Umbilical cord (tissue), 2 donors: ENCODE data around the gene KDF1. TPM values are rescaled to one million over a fixed set of nuclear protein-coding genes. Genes with fewer than 3 reads are reported as not detected.
"Not testable (repeated sequence)": the region's sequence is repeated elsewhere in the genome, so short reads cannot be mapped to it uniquely, and the experiment has no call there.

Source experiments
- DNase-seq: peaks from one replicate; pipeline ENCODE4 v3.0.0-alpha.2; 2015; ENCODE audit warnings: low spot score
- total RNA-seq: library from RNA; depleted of rRNA; stranded (reverse); fragments of >200 nt; gene quantifications from one replicate; pipeline ENCODE4 v1.2.3, GENCODE V29; 2014; ENCODE audit warnings: low replicate concordance; ENCODE audit not compliant: insufficient read depth

KDF1 gene
- total RNA-seq, 1 donor from 2014 or later = 3.1 TPM

DNA sequence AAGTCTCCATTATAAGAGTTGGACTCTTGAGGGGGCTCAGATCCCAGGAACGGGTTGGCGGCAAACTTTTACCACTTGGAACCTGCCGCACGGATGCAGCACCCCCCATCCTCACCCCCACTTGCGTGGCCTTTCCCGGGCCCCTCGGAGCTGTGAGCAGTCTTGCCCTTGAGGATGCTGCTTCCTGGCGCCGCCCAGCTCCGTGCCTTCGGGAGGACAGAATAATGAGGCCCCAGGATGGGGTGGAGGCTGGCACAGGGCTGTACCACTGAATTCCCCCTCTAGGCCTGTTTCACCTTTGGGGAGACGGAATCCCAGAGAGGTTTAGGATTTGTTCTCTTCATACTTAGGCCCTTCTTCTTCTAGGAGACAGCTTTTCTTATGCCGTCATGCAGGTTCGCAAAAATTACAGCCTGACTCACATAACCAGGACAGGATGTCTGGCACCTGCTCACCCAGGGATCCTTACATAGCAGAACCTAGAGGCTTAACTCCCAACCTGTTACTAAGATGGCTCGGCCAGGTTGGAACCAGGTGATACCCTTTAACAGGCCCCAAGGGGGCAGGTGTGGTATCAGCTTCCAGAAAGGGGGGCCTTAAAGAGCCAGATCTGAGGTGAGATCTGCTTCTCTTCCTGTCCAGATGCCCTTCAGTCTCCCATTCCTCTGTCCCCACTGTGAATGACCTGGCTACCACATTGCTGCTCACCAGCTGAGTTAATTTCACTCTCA, 34.7 kb upstream of the KDF1 start:
- DNase-seq = peak; percentile 35

DNA sequence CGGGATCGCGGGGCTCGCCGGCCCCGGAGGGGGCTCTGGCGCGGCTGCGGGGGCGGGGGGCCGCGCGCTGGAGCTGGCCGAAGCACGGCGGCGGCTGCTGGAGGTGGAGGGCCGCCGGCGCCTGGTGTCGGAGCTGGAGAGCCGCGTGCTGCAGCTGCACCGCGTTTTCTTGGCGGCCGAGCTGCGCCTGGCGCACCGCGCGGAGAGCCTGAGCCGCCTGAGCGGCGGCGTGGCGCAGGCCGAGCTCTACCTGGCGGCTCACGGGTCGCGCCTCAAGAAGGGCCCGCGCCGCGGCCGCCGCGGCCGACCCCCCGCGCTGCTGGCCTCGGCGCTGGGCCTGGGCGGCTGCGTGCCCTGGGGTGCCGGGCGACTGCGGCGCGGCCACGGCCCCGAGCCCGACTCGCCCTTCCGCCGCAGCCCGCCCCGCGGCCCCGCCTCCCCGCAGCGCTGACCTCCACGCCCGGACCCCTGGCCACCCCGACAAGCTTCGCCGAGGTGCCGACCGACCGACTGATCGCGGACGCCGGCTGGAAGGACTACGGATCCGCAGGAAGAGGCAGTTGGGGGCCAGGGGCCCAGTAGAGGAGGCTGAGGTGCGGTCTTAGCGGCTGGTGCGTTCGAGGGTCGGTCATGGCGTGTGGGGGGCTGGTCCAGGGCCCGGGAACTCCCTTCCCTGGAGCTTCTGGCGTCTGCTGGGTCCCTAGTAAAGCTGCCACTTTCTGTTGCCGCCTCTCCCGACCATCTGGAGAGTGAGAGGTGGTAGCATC, 33.9 kb upstream of the KDF1 start:
- no peak for DNase-seq

DNA sequence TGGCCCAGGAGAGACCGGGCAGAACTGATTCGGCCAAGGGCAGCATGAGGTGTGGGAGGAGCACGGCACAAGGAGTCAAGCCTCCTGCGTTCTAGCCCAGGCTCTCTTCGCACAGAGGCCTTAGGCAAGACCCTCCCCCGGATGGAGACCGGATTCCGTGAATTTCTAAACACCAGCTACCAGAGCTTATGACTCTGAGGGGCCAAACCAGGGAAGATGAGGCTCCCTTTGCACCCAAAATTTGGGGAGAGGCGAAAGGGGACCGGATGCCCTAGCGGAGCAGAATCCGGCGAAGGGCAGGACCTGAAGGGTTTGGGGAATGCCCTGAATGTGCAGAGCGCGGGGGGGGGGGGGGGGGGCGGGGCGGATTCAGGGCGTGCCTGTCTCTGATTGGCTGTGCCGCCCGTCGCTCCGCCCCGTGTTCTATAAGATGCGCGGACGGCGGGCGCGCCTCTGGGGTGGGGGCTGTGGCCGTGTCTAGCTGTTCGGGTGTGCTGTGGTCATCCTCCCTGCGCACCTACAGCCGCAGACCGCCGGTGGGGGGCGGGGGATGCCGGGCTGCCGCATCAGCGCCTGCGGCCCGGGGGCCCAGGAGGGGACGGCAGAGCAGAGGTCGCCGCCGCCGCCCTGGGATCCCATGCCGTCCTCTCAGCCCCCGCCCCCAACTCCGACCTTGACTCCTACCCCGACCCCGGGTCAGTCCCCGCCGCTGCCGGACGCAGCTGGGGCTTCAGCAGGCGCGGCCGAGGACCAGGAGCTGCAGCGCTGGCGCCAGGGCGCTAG, 33.2 kb upstream of the KDF1 start, which contains the start of gene TRNP1:
Gene TRNP1 (plus strand): TSS at position 456 of the 783 bp plus-strand sequence. CDS start 95 bp downstream, at position 551.
- DNase-seq = peak; percentile 78

DNA sequence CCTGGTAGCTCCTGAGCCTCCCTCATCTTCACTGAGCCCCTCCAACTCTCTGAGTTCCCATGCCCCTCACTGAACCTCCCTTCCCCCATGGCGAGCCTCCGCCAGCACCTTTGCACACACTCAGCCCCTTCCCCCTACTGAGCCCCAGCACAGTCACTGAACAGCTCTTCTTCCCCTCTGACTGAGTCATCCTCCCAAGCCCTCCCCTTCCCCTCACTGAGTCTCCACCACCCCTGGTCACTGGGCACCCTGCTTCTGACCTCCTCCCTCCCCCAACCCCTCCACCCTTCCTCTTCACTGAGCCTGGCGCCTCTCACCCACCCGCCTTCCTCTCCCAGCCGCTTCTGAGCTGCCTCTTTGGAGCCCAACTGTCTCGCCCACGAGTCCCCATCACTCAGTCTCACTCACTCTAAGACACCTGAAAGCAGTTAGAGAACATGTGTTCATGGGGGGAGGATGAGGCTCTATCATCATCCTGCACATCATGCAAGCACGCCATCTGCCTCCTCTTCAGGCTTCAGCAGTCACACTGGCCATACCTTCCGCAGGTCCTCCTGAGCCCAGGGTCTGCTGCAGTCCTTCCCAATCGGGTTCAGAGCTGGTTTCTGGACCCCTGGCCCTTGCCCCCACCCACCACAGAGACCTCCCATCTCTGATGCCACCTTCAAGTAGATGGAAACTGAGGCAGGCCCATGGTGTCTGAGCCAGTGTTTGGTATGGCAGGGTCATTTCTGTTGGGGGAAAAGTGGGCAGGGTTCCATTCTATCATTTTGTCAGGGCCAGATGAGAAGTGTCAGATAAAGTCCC, 31.2 kb upstream of the KDF1 start:
- DNase-seq = no peak

DNA sequence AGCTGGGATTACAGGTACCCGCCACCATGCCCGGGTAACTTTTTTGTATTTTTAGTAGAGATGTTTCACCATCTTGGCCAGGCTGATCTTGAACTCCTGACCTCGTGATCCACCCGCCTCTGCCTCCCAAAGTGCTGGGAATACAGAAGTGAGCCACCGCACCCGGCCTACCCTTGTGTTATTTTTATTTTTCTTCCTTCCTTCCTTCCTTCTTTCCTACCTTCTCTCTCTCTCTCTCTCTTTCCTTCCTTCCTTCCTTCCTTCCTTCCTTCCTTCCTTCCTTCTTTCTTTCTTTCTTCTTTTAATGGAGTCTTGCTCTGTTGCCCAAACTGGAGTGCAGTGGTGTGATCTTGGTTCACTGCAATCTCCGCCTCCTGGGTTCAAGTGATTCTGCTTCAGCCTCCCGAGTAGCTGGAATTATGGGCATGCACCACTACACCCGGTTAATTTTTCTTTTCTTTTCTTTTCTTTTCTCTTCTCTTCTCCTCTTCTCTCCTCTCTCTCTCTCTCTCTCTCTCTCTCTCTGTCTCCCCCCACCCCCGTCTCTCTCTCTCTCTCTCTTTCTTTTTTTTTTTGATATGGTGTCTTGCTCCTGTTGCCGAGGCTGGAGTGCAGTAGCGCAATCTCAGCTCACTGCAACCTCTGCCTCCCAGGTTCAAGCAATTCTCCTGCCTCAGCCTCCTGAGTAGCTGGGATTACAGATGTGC, 29.3 kb upstream of the KDF1 start:
- not testable (repeated sequence) for DNase-seq

DNA sequence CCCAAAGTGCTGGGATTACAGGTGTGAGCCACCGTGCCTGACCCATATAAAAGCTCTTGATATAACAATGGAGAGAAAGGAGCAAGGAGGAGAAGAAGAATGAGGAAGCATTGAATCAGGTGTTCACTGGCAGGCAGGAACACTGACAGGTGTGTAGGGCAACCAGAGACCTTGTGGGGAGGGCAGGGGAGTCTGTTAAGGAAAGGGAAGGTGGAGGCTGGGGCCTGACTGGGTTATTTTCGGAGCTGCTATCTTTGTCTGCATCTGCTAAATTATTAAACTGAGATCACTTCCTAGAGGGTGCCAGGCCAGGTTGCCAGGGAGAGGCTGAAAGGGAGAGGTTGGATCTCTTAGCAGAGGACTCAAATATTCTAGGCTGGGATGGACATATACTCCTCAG, 26.4 kb upstream of the KDF1 start:
- DNase-seq = no peak

DNA sequence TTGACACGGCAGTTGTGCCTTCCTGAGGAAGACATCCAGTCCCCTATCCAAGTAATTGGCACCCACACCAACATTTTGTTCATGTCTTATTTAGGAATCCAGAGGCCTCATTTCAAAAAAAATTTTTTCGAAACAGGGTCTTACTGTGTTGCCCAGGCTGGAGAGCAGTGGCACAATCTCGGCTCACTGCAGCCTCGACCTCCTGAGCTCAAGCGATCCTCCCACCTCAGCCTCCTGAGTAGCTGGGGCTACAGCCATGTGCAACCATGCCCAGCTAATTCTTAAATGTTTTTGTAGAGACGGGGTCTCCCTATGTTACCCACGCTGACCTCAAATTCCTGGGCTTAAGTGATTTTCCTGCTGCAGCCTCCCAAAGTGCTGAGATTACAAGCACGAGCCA, 24.0 kb upstream of the KDF1 start:
- DNase-seq = no peak

DNA sequence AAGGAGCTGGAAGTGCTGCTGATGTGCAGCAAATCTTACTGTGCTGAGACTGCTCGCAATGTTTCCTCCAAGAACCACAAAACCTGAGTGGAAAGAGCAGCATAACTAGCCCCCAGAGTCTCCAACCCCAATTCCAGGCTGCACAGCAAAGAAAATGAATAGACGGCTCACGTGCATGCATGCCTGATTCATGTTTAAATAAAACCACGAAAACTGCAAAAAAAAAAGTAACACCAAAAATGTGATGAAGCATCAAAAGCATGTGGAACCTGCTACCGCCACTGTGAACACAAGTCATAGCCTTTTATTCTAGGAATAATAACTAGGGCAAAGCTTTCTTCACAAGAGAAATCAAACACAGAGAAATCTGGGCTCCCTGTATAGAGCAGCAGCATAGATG, 23.6 kb upstream of the KDF1 start:
- no peak for DNase-seq

DNA sequence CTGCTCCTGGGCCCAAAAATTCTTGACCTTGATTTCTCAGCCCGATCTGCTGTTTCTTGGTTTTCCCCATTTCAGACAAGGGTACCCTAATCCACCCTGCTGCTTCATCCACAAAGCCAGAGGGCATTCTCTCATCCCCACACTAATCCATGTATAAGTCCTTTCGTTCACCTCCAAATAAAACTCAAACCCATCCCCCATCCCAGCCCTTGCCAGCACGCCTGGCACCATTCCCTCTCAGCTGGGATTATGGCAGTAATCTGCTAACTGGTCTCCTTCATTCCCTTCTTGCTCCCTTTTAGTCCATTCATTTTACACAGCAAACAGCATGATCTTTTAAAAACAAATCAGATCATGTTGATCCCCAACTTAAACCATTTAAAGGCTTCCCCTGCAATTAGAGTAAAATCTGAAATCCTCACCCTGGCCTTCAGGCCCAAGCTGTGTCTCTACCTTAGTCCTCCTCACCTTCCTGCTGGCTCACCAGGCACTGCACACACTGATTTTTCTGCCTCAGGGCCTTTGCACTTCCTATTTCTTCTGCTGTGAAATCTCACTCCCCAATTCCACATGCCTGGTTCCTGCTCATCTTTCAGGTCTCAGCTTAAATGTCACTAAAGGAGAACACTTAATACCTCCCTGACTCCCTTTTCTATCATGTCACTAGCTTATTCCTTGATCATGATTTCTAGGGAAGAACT, 21.0 kb upstream of the KDF1 start:
- no peak for DNase-seq

DNA sequence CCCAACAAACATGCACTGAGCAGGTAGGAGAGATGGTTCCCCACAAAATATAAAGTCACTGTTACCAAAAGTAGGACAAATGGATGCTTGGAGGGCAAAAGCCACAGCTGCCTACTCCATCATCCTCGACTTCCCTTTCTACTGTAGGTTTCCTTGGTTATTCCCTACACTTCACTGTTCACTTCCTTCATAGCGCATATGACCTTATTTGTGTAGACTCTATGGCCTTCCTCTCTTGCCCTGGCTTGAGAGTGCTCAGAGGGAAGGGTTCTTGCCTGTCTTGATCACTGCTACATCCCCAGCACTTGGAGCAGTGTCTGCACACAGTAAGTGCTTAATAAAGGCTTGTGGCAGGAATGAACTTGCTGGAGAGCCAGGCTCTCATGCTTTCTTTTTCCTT, 18.6 kb upstream of the KDF1 start:
- DNase-seq = no peak

DNA sequence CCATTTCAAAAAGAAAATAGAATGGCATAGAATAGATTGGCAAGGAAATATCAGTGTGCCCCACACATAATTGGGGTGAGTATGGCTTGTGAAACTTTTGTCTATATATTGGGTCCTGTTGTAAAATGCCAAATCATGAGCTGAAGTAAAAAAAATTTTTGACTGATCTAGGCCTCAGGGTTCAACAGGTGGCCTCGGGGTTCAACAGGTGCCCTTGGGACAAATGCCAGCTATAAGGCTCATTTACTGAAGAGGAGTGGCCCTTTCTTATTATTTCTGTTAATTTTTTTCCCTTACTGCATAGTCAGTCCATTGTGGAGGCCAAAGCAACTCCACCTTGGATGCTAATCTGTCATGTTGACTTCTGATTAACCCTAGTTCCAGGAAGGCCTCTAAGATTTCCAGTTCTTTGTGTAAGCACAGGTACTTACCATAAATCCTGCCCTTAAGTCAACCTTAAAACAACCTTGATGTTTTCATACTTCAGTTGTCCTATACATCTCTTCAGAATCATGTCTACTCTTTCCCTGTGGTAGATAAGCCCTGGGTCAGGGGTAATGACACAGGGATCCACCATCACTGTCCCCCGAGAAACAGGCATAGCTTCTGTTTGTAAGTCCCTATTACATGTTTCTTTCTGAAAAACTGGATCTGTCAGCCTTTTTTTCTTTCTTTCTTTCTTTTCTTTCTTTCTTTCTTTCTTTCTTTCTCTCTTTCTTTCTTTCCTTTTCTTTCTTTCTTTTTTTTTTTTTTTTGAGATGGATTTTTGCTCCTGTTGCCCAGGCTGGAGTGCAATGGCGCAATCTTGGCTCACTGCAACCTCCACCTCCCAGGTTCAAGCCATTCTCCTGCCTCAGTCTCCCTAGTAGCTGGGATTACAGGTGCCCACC, 16.6 kb upstream of the KDF1 start:
- DNase-seq = no peak

DNA sequence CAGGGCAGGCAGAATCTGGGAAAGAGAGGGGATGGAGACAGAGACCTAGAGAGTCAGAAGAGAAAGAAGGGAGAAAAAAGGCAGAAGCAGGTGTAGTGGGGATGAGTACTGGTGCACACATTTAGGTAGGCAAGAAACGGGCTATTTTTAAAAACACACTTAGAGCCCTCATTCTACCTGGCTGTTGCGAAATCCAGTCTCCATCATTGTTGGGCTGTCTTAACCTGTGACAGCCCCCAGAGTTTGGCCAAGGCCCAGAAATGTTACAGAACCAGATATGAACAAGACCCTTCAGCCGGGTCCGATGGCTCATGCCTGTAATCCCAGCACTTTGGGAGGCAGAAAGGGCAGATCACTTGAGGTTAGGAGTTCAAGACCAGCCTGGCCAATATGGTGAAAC, 12.6 kb upstream of the KDF1 start:
- DNase-seq = no peak

DNA sequence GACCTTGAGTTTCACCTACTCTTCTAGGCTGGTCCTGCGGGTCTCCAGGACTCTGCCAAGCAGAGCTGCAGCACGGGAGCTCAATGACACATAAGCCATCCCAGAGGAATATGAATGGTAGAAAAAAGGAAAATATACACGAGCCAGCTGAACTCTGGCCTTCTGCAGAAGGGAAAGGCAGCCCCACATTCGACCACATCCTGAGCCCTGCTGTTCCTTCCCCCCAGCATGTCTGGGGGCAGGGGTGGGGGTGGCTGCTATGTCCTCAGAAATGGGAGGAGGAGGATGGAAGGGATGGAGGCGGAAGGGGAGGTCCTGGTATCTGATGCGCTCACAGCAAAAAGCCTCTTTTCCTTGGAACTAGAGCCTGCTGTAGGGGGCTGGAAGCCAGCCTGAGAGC, 12.1 kb upstream of the KDF1 start:
- DNase-seq = no peak

DNA sequence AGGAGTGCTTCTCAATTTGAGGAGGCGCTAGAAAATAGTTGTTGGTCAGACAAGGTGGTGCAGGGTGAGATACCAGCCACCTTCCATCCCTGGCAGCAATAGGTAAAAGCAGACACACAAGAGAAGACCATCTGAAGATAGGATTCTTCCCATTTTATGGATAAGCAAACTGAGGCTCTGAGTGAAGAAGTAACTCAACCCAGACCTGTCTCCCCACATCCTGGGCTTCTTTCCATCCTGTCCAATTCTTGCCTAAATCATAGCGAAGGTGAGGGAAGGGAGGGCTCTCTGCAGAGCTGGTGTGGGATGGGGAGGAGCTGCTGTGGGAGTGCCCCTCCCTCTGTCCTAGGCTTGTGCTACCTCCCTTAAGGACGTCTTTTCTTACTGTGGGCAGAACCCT, 11.3 kb upstream of the KDF1 start:
- no peak for DNase-seq

DNA sequence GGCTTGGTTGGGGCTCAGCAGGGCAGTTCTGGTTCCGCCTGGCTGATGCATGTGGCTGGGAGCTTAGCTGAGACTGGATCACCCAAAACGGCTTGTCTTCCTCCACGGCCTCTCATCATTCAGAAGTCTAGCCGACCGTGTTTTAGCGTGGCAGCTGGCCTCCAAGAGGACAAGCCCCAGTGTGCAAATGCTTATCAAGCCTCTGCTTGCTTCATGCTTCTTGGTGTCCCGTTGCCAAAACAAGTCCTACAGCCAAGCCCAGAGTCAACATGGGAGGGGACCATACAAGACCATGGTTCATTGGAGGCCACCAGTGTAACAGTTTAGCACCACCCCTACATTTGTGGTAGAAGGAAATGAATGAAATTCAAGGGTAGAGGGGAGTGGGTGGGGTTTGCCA, 10.5 kb upstream of the KDF1 start:
- no peak for DNase-seq

DNA sequence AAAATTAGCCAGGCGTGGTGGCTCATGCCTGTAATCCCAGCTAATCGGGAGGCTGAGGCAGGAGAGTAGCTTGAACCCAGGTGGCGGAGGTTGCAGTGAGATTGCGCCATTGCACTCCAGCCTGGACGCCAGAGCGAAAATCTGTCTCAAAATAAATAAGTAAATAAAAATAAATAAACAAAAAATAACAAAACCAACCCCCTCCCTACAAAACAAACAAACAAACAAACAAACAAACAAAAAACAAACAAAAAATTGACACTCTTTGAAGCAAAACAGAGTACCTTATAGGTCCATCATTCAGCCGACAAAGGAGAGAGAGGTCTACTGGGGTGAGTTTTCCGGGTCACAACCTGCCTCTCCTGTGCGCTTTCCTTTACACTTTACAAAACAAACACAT, 5.4 kb upstream of the KDF1 start:
- no peak for DNase-seq

DNA sequence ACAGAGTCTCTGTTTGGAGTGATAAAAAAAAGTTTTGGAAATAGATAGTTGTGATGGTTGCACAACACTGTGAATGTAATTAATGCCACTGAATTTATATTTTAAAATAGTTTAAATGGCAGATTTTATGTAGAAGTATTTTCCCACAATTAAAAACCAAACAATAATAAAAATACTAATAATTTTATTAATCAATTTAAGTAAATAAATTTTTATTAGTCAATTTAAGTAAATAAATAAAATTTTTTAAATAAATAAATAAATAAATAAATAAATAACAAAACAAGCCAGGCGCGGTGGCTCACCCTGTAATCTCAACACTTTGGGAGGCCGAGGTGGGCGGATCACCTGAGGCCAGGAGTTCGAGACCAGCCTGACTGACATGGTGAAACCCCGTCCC, 4.9 kb upstream of the KDF1 start:
- DNase-seq = no peak

DNA sequence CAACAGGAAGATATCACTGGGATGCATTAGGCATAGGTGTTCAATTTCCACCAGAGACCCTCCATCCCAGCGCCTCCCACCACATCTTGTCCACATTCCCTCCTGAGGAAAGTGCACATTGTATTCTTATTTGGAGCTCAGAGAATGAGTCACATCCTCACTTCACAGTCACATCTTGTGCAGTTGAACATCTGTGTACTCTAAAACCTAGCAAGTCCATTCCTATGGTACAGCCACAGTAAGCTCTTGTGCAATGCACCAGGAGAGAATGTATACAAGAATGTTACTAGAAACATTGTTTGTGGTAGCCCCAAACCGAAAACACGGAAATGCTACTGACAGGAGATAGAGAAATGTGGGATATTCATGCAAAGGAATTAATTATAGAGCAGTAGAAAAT, 1.6 kb upstream of the KDF1 start:
- DNase-seq = no peak

DNA sequence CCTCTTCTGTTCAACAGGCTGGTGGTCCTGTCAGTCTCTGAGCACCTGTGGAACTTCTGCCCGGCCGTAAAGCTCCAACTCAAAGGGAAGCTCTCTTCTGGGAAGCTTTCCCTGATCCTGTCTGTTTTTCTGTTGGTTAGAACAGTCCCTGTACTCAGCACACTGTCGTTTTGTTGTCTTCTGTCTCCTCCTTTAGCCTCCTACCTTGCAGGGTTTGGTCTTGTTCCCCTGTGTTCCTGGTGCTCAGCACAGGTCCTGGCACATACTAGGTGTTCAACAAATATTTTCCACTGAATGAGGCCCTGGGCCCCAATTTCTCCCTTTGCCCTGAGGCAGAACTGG, 328 bp upstream of the KDF1 start:
- no peak for DNase-seq
